Measurements from ENCODE around the gene CACNA1E. TPM values are rescaled to one million over a fixed set of nuclear protein-coding genes. Genes with fewer than 3 reads are reported as not detected.

CACNA1E gene
- total RNA-seq, 4 donors from 2014 or later, result 0.03 to 0.15 TPM; not detected in 2

- no peak overlapping the region for H3K4me3 ChIP-seq (ENCODE audit: low read depth, poor library complexity, severe bottlenecking)
- WGBS, 2 donors, result 75 to 85% methylated on average over 5 of the region's 5 CpGs
- DNase-seq (ENCODE audit: low spot score in 2 of 2), result no peak
- TF ChIP-seq POLR2A (IDR thresholded peaks at IDR 0.05), result no peak
- TF ChIP-seq, protein P1, sequence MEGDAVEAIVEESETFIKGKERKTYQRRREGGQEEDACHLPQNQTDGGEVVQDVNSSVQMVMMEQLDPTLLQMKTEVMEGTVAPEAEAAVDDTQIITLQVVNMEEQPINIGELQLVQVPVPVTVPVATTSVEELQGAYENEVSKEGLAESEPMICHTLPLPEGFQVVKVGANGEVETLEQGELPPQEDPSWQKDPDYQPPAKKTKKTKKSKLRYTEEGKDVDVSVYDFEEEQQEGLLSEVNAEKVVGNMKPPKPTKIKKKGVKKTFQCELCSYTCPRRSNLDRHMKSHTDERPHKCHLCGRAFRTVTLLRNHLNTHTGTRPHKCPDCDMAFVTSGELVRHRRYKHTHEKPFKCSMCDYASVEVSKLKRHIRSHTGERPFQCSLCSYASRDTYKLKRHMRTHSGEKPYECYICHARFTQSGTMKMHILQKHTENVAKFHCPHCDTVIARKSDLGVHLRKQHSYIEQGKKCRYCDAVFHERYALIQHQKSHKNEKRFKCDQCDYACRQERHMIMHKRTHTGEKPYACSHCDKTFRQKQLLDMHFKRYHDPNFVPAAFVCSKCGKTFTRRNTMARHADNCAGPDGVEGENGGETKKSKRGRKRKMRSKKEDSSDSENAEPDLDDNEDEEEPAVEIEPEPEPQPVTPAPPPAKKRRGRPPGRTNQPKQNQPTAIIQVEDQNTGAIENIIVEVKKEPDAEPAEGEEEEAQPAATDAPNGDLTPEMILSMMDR (IDR thresholded peaks at IDR 0.05), result no peak
- intact Hi-C loops (cut with DNase I; ENCODE audit: low total_unique reads), result no loop called here
Measured at GRCh38 chr1:181506563-181507353, 23.4 kb downstream of the CACNA1E start.

DNA sequence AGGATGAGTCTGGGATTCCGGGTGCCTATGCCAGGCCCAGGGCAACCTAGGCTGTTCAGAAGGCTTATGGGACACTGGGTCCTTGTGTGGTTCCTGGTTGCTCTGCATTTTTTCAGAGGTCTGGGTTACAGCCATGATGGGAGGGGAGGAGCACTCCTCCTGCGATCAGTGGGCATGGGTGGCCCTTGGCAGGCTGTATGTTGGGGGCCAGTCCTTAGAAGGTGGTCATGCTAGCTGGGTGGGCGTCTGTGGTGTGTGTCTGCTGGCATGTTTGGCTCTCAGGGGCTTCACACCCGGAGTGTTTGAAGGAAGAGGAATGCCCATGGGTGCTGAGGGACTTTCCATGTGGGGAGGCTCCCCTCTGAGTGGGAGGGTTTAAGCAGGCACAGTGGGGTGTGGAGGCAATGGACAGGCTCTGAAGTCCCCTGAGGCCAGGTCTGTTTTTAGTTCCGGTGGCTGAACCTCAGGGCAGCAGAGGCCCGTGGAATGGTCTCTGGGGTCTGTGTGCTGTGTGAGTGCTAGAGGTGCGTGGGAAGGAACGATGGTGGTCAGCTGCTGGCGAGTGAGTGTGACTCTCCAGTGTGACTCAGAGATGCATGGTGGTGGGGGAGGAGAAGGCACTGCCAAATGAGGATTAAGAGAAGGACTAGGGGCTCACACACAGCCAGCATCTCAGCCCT is 25.3 kb downstream of the CACNA1E start:
- 71 to 72% methylated on average over 9 of the region's 9 CpGs for WGBS, 2 donors
- no peak for DNase-seq (ENCODE audit: low spot score in 2 of 2)
- no peak overlapping the region for H3K4me3 ChIP-seq (ENCODE audit: low read depth, poor library complexity, severe bottlenecking)
- no peak for TF ChIP-seq POLR2A (IDR thresholded peaks at IDR 0.05)
- TF ChIP-seq, protein P1 (IDR thresholded peaks at IDR 0.05), result no peak
- intact Hi-C loops (cut with DNase I; ENCODE audit: low total_unique reads), result no loop called here

DNA sequence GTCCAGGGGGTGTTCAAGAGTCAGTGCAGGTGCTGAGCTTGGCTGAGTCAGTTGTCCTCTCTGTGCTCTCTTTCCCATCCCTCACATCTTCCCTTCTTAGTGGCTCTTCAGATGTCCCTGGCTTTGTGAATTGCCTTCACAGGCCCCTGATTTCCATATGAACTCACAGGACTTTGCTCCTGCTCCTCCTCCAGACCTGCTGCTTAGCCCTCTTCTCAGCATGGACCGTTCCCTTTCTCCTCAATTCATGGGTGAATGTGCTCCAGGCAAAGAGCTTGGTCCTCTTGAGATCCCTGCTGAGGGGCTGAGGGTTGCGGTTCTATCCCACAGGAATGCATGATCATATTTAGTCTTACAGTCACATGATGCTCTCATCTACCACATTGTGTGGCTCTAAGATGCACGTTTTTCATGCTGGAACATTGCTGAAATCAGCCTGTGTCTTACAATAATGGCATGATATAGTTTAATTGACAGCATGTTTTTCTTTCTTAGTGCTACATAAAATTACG is 30.5 kb downstream of the CACNA1E start:
- intact Hi-C loops (cut with DNase I; ENCODE audit: low total_unique reads), result no loop called here
- no peak overlapping the region for H3K4me3 ChIP-seq (ENCODE audit: low read depth, poor library complexity, severe bottlenecking)
- 63 to 70% methylated on average over 4 of the region's 4 CpGs for WGBS, 2 donors
- no peak for DNase-seq (ENCODE audit: low spot score in 2 of 2)
- TF ChIP-seq POLR2A (IDR thresholded peaks at IDR 0.05), result no peak
- TF ChIP-seq, protein P1 (IDR thresholded peaks at IDR 0.05), result no peak

DNA sequence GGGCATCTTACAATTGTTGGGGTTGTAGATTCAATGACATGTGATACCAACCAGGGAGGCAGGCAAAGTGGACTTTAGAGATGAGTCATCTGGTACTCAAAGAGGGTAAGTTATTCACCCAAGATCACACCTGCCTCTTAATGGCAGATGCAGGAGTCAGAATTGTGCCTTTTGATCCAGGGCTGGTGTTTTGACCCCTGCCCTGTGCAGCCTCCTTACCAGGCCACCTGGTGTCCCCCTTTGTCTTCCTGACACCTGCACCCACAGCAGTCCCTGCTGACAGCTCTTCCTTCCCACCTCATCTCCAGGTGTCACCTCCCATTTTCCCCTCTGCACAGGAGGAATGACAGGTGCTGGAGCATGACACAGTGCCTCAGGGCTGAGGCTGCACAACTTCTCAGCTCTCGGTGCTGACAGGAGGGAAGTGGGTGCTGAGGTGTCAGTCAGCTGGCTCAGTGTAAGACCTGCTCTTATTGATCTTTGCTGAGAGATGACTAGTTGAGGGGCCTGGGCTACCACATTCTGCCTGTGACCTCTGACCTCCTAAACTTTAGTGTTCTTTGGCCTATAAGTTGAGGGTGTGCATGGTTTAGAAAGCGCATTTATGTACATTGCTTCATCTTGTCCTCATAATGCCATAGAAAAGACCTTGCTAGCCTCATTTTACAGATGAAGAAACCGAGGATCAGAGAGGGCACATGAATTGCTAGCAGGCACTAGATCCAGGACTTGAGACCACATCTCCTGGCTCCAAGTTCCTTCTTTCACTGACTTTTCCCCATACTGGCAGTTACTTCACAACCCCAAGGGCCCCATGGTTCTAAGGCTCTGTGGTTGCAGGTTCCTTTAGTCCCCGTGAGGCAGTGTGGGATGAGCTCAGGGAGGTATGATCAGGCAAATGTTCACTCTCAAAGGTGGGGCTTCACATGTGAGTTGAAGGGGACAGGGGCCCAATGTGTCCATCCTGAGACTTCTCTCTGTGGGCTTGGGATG is 31.3 kb downstream of the CACNA1E start:
- H3K4me3 ChIP-seq (ENCODE audit: low read depth, poor library complexity, severe bottlenecking), result no peak overlapping the region
- intact Hi-C loops (cut with DNase I; ENCODE audit: low total_unique reads), result no loop called here
- DNase-seq (ENCODE audit: low spot score in 2 of 2), result no peak
- WGBS, 2 donors, result 70 to 78% methylated on average over 4 of the region's 4 CpGs
- TF ChIP-seq, protein P1 (IDR thresholded peaks at IDR 0.05), result no peak
- no peak for TF ChIP-seq POLR2A (IDR thresholded peaks at IDR 0.05)

DNA sequence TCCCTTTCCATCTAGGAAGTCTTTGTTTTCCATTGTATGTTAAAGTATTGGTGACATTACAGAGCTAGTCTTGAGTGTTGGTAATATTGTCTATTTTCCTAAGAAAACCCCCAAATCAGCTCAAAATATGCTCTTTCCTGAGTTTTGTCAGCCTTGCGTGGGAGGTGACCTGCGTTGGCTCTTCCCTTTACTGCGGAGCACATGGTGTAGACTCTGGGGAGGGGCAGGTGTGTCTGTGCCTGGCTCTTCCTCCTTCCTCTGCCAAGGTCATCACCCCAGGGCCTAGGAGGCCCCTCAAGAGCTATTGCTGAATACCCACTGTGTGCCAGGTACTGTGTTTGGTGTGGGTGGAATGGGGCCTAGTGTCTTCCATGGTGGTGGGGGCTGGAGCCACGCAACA is 33.4 kb downstream of the CACNA1E start:
- intact Hi-C loops (cut with DNase I; ENCODE audit: low total_unique reads), result no loop called here
- DNase-seq (ENCODE audit: low spot score in 2 of 2), result no peak
- TF ChIP-seq, protein P1 (IDR thresholded peaks at IDR 0.05), result no peak
- TF ChIP-seq POLR2A (IDR thresholded peaks at IDR 0.05), result no peak
- no peak overlapping the region for H3K4me3 ChIP-seq (ENCODE audit: low read depth, poor library complexity, severe bottlenecking)
- 81 to 95% methylated on average over 4 of the region's 4 CpGs for WGBS, 2 donors

All from lower leg skin (tissue), 4 donors.